ENCODE measurements around the gene NAALADL2.

NAALADL2 gene

GRCh38 chr3:175192536-175192935 is 333.4 kb downstream of the NAALADL2 start:
- Mint-ChIP-seq H3K27ac (no peak overlapping the region), H3K4me1 (no peaks in the 10 kb centered on the region), H3K27me3 (no peaks in the 10 kb centered on the region), H3K4me3 (no peak overlapping the region), H3K9me3 (peaks cover 4% of the 10 kb centered on the region), H3K36me3 (no peaks in the 10 kb centered on the region)
- CTCF ChIA-PET: no interaction called here
- DNase-seq: no peak

- H3K27ac Mint-ChIP-seq: no peak overlapping the region
- no peaks in the 10 kb centered on the region for H3K36me3 Mint-ChIP-seq
- no peaks in the 10 kb centered on the region for H3K4me1 Mint-ChIP-seq
- no peak for DNase-seq
- H3K27me3 Mint-ChIP-seq: no peaks in the 10 kb centered on the region
- CTCF ChIA-PET: no interaction called here
- H3K9me3 Mint-ChIP-seq: peaks cover 4% of the 10 kb centered on the region
- no peak overlapping the region for H3K4me3 Mint-ChIP-seq
Measured at GRCh38 chr3:175193815-175194518, 334.8 kb downstream of the NAALADL2 start.

GRCh38 chr3:175198991-175199783 is 340.1 kb downstream of the NAALADL2 start:
- no peaks in the 10 kb centered on the region for H3K36me3 Mint-ChIP-seq
- no peak for DNase-seq

GRCh38 chr3:175199961-175200360 is 340.8 kb downstream of the NAALADL2 start:
- H3K36me3 Mint-ChIP-seq: no peaks in the 10 kb centered on the region

More at GRCh38 chr3:175198991-175199783, 340.1 kb downstream of the NAALADL2 start:
- no peak overlapping the region for H3K4me3 Mint-ChIP-seq
- H3K27me3 Mint-ChIP-seq: no peaks in the 10 kb centered on the region
- H3K9me3 Mint-ChIP-seq: peaks cover 4% of the 10 kb centered on the region
- H3K27ac Mint-ChIP-seq: no peak overlapping the region
- CTCF ChIA-PET: no interaction called here
- no peaks in the 10 kb centered on the region for H3K4me1 Mint-ChIP-seq

GRCh38 chr3:175200391-175201095 is 341.4 kb downstream of the NAALADL2 start:
- Mint-ChIP-seq H3K36me3 (no peaks in the 10 kb centered on the region), H3K4me3 (no peak overlapping the region), H3K4me1 (no peaks in the 10 kb centered on the region), H3K27me3 (no peaks in the 10 kb centered on the region), H3K9me3 (peaks cover 11% of the 10 kb centered on the region), H3K27ac (no peak overlapping the region)
- CTCF ChIA-PET: no interaction called here
- no peak for DNase-seq

More at GRCh38 chr3:175199961-175200360, 340.8 kb downstream of the NAALADL2 start:
- no peaks in the 10 kb centered on the region for H3K27me3 Mint-ChIP-seq
- peaks cover 5% of the 10 kb centered on the region for H3K9me3 Mint-ChIP-seq
- CTCF ChIA-PET: no interaction called here
- DNase-seq: no peak
- H3K4me3 Mint-ChIP-seq: no peak overlapping the region
- no peak overlapping the region for H3K27ac Mint-ChIP-seq
- H3K4me1 Mint-ChIP-seq: no peaks in the 10 kb centered on the region

- no peak overlapping the region for H3K4me3 Mint-ChIP-seq
- H3K9me3 Mint-ChIP-seq: peaks cover 11% of the 10 kb centered on the region
- no peak overlapping the region for H3K27ac Mint-ChIP-seq
- no peaks in the 10 kb centered on the region for H3K27me3 Mint-ChIP-seq
- CTCF ChIA-PET: no interaction called here
- no peaks in the 10 kb centered on the region for H3K4me1 Mint-ChIP-seq
- DNase-seq: no peak
- no peaks in the 10 kb centered on the region for H3K36me3 Mint-ChIP-seq
Measured at GRCh38 chr3:175207361-175207760, 348.2 kb downstream of the NAALADL2 start.

- CTCF ChIA-PET: no interaction called here
- H3K36me3 Mint-ChIP-seq: no peaks in the 10 kb centered on the region
- no peak for DNase-seq
- peaks cover 13% of the 10 kb centered on the region for H3K9me3 Mint-ChIP-seq
- H3K4me3 Mint-ChIP-seq: no peak overlapping the region
- H3K4me1 Mint-ChIP-seq: no peaks in the 10 kb centered on the region
- H3K27ac Mint-ChIP-seq: no peak overlapping the region
- no peaks in the 10 kb centered on the region for H3K27me3 Mint-ChIP-seq
Measured at GRCh38 chr3:175208326-175208725, 349.2 kb downstream of the NAALADL2 start.

GRCh38 chr3:175211466-175211865 is 352.3 kb downstream of the NAALADL2 start:
- peaks cover 5% of the 10 kb centered on the region for H3K9me3 Mint-ChIP-seq
- H3K4me1 Mint-ChIP-seq: no peaks in the 10 kb centered on the region
- no peak for DNase-seq
- CTCF ChIA-PET: no interaction called here
- no peaks in the 10 kb centered on the region for H3K27me3 Mint-ChIP-seq
- H3K27ac Mint-ChIP-seq: no peak overlapping the region
- H3K36me3 Mint-ChIP-seq: no peaks in the 10 kb centered on the region
- H3K4me3 Mint-ChIP-seq: no peak overlapping the region

- no peak for DNase-seq
- Mint-ChIP-seq H3K4me1 (no peaks in the 10 kb centered on the region), H3K4me3 (no peak overlapping the region), H3K9me3 (peaks cover 5% of the 10 kb centered on the region), H3K27ac (no peak overlapping the region), H3K27me3 (no peaks in the 10 kb centered on the region), H3K36me3 (no peaks in the 10 kb centered on the region)
- CTCF ChIA-PET: no interaction called here
Measured at GRCh38 chr3:175212896-175213295, 353.8 kb downstream of the NAALADL2 start.

- no peak for DNase-seq
- no peak overlapping the region for H3K27ac Mint-ChIP-seq
- CTCF ChIA-PET: no interaction called here
- no peaks in the 10 kb centered on the region for H3K36me3 Mint-ChIP-seq
- no peaks in the 10 kb centered on the region for H3K27me3 Mint-ChIP-seq
- H3K4me1 Mint-ChIP-seq: no peaks in the 10 kb centered on the region
- H3K9me3 Mint-ChIP-seq: peaks cover 2% of the 10 kb centered on the region
- no peak overlapping the region for H3K4me3 Mint-ChIP-seq
Measured at GRCh38 chr3:175214216-175214615, 355.1 kb downstream of the NAALADL2 start.

GRCh38 chr3:175215833-175216232 is 356.7 kb downstream of the NAALADL2 start:
- no peaks in the 10 kb centered on the region for H3K27me3 Mint-ChIP-seq
- H3K9me3 Mint-ChIP-seq: peaks cover 2% of the 10 kb centered on the region
- H3K36me3 Mint-ChIP-seq: no peaks in the 10 kb centered on the region
- H3K27ac Mint-ChIP-seq: no peak overlapping the region
- DNase-seq: no peak
- CTCF ChIA-PET: no interaction called here
- no peak overlapping the region for H3K4me3 Mint-ChIP-seq
- H3K4me1 Mint-ChIP-seq: no peaks in the 10 kb centered on the region

GRCh38 chr3:175222356-175222755 is 363.2 kb downstream of the NAALADL2 start:
- H3K27ac Mint-ChIP-seq: no peak overlapping the region
- no peaks in the 10 kb centered on the region for H3K36me3 Mint-ChIP-seq
- no peak overlapping the region for H3K4me3 Mint-ChIP-seq
- peaks cover 2% of the 10 kb centered on the region for H3K9me3 Mint-ChIP-seq
- no peak for DNase-seq
- H3K4me1 Mint-ChIP-seq: no peaks in the 10 kb centered on the region
- CTCF ChIA-PET: no interaction called here
- H3K27me3 Mint-ChIP-seq: no peaks in the 10 kb centered on the region

GRCh38 chr3:175224051-175224450 is 364.9 kb downstream of the NAALADL2 start:
- H3K36me3 Mint-ChIP-seq: no peaks in the 10 kb centered on the region
- no peaks in the 10 kb centered on the region for H3K4me1 Mint-ChIP-seq
- H3K4me3 Mint-ChIP-seq: no peak overlapping the region
- CTCF ChIA-PET: no interaction called here
- H3K27me3 Mint-ChIP-seq: no peaks in the 10 kb centered on the region
- H3K9me3 Mint-ChIP-seq: peaks cover 2% of the 10 kb centered on the region
- no peak overlapping the region for H3K27ac Mint-ChIP-seq
- no peak for DNase-seq

GRCh38 chr3:175226444-175226843 is 367.3 kb downstream of the NAALADL2 start:
- Mint-ChIP-seq H3K4me1 (no peaks in the 10 kb centered on the region), H3K36me3 (no peaks in the 10 kb centered on the region), H3K4me3 (no peak overlapping the region), H3K27me3 (no peaks in the 10 kb centered on the region), H3K9me3 (no peaks in the 10 kb centered on the region), H3K27ac (no peak overlapping the region)
- CTCF ChIA-PET: no interaction called here
- DNase-seq: no peak

GRCh38 chr3:175227126-175227525 is 368.0 kb downstream of the NAALADL2 start:
- no peak overlapping the region for H3K27ac Mint-ChIP-seq
- no peak for DNase-seq
- H3K27me3 Mint-ChIP-seq: no peaks in the 10 kb centered on the region
- CTCF ChIA-PET: no interaction called here
- H3K4me3 Mint-ChIP-seq: no peak overlapping the region
- no peaks in the 10 kb centered on the region for H3K9me3 Mint-ChIP-seq
- H3K36me3 Mint-ChIP-seq: no peaks in the 10 kb centered on the region
- H3K4me1 Mint-ChIP-seq: no peaks in the 10 kb centered on the region

Data from activated naive CD4-positive, alpha-beta T cell treated with anti-CD3 and anti-CD28 coated beads, Interleukin-2, amount 10 ng/mL, durations not matched to agents 7 days and 5 days (primary cell).